ENCODE results near the gene PRDM10. TPM values are rescaled to one million over a fixed set of nuclear protein-coding genes. Genes with fewer than 3 reads are reported as not detected.
"Not testable (repeated sequence)": the region's sequence is repeated elsewhere in the genome, so short reads cannot be mapped to it uniquely, and the experiment has no call there.

The PRDM10 gene
- total RNA-seq, 1 experiment from 2014 or later, result 9.0 TPM

DNA sequence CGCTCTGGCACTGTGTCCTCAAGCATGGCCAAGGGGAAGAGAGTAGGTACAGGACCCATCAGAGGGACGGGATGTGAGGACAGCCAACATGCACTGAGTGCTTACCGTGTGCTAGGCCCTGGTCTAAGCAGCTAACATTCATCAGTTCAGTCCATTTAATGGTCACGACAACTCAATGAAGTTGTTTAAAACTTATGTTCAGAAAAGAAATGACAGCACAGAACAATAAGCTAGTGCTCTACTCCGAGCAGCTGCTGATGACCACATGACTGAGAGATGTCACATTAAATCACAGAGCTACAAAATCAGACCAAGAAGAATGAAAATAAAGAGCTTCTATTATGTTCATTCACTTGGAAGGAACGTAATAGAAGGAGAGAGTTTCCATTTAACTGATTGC, 26.3 kb downstream of the PRDM10 start:
- DNase-seq (ENCODE audit: low read depth), result no peak

DNA sequence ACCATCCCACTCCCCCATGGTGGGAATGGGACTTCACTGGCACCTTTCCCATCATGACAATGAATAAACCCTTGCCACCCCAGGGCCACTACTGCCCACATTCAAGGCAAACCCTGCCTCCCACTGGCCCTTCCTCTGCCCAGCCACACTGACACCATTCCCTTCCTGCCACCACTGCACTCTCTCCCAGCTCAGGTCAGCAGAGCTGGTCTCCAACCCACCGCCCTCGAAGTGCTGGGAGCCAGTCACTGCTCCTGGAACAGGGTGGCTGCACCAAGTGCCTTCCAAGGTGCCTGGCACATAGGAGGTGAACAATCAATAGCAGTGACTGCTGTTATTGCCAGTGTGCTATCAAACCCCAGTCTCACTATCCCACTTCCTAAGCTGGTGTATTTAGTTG, 27.1 kb downstream of the PRDM10 start:
- DNase-seq (ENCODE audit: low read depth), result no peak

DNA sequence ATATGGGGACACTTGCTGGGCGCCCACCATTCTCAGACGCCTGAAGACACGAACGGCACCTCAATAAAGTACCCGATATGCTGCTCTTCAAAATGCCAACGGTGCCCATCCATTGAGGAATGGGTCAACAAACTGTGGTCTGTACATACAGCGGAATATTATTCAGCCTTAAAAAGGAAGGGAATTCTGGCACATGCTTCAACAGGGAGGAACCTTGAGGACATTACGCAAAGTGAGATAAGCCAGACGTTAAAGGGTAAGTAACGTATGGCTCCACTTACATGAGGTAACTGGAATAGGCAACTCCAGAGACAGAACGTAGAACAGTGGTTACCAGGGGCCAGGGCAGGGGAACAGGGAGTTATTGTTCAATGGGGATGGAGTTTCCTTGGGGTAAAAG, 28.0 kb downstream of the PRDM10 start:
- no peak for DNase-seq (ENCODE audit: low read depth)

DNA sequence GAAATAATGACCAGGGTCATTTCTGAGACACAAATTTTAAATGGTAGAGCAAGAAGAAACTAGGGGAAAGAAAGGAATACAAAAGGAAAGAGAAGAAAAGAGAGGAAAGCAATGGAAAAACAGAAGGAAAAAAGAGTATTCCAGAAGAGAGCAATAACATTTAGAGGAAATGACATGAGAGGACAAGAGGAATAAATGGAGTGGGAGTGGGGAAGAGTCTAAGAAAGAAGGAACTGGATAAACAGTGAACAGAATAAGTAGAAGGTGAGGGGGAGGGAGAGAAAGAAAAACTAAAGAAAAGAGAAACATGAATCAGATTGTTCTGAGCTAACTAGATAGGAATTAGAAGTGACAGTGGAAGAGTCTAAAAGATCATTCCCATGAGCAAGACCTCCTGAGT, 28.4 kb downstream of the PRDM10 start:
- no peak for DNase-seq (ENCODE audit: low read depth)

DNA sequence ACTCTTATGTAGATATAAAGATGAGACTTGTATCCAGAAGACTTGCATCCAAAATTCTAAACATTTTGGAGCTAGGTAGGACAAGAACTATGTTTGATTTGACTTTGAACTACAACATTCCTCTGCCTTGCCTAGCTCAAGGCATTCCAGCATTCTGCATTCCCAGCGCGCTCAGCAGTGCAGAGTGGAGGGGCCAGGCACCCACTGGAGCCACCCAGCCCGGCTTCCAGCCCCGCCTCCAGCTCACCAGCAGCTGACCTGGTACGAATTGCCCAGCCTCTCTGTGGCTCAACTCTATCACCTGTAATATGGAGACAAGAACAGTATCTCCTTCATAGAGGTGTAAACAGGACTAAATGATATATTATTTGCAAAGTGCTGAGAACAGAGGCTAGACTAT, 28.8 kb downstream of the PRDM10 start:
- DNase-seq (ENCODE audit: low read depth), result no peak

DNA sequence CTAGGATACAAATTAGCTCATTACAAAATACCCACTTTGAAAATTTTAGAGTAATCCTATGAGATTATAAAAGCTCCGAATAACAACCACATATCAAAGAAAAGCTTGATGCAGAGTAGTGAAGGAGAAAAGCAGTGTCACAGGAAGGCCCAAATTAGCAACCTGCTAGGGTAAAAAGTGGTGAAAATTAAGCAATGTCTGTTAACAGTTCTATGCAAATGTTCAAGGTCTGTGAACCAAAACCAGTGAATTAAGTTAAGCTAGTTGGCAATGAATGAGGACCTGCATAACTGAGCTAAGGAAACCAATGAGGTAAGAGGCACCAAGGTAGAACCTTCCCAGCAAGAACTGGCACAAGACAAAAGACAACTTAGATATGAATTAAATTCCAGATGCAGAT, 29.6 kb downstream of the PRDM10 start:
- DNase-seq (ENCODE audit: low read depth), result no peak

DNA sequence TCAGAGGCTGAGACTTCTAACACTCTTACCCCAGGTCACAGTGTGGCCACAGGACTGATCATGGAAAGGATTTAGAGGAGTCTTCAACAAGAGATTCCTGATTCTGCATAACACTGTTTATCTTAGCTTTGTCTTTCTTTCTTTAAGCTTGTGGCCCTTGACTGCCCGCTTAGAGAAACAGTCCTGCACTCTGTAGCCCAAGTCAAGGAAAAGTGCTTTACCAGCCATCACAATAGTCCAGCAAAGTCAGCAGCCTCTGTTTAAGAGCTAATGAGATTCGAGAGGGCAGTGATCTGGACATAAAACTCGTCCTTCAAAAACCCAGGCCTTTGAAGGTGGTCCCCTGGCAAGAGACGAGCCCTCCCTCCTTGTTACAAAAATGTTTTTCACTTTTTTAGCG, 30.0 kb downstream of the PRDM10 start:
- DNase-seq (ENCODE audit: low read depth), result no peak

DNA sequence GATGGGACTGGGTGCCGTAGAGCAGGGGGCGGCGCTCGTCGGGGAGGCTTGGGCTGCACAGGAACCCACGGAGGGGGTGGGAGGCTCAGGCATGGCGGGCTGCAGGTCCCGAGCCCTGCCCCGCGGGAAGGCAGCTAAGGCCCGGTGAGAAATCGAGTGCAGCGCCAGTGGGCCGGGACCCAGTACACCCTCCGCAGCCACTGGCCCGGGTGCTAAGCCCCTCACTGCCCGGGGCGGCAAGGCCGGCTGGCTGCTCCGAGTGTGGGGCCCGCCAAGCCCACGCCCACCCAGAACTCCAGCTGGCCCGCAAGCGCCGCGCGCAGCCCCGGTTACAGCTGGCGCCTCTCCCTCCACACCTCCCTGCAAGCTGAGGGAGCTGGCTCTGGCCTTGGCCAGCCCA, 30.8 kb downstream of the PRDM10 start:
- not testable (repeated sequence) for DNase-seq (ENCODE audit: low read depth)

DNA sequence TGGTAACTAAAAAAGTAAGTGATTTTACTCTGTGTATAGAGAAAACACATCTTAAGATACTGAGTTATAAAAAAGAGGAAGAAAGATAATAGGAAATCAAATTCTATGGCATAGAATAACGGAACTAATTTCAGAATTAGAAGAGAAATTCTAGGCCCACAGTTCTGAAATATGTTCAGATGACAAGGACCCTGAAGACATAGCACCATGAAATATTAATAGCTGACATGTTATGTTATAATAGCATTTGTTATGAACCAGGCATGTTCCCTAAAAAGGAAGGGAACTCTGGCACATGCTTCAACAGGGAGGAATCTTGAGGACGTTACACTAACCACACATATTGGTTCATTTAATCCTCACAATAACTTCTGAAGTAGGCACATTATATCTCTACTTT, 32.7 kb downstream of the PRDM10 start:
- no peak for DNase-seq (ENCODE audit: low read depth)

DNA sequence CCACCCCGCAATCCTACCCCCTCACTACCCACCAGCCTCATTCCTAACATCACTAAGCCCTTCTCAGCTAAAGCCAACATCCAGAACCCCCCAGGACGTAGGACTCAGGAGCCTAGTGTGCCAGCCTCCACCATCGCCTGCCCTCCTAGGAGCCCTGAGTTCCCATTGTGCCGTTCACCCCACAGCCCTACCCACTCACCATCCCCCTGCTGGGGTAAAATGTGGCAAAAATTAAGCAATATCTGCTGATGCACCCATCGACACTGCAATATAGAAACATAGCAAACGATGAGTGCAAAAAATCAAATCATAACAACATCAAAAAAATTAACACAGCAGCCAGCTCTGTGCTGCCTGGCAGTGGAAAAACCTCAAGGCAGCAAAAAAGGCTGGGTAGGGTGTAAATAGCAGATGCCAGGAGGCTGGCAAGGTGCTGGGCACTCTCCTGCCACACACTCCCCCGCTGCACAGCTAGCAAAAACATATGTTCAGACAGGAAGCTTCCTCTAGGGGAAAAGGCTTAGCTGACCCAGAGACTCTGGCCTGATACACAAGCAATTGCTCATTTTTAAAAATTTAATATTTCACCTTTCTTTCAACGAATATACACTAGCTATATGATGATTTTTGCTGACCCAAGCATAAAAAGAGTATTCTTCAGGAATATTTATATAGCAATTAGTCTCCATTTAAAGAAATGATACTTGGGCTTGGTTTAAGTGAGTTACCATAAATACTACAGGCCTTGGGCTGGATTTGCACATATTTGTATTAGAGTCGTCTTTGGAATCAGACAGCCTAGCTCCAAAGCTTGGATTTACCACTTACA, 33.8 kb downstream of the PRDM10 start:
- no peak for DNase-seq (ENCODE audit: low read depth)

DNA sequence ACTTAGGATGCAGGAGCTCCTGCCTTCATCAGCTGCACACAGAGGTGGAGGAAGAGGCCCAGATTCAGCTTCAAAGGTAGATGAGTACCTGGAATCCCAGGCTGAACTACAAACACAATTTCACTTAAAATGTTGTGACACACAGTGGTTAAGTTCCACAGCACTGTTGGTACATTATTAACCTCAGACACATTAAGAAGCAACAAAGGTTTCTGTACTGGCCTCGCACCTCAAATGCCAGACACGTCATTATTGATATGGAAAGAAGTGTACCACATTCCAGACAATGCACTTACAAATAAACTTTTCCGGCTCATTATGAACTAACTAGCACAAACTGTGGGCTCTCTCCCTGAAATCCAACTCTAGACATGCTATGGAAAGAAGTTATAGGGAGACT, 34.6 kb downstream of the PRDM10 start:
- no peak for DNase-seq (ENCODE audit: low read depth)

DNA sequence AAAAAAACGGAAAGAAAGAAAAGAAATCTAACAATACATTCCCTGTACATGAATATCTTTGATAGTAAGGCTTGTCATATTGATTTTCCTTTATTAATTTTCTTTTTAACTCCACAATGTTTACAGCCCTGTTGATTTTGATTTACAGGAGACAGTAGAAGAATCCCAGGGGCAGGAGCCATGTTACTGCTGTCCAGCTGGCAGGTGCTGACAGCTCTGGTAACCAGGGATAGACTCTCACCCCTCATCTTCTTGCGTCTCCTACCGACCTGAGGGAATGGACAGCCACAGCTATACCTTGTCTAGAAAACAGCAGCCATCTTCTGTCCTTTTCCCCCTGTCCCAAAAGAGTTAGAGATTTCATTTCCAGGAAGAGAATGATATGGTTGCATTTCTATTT, 37.4 kb downstream of the PRDM10 start:
- no peak for DNase-seq (ENCODE audit: low read depth)

DNA sequence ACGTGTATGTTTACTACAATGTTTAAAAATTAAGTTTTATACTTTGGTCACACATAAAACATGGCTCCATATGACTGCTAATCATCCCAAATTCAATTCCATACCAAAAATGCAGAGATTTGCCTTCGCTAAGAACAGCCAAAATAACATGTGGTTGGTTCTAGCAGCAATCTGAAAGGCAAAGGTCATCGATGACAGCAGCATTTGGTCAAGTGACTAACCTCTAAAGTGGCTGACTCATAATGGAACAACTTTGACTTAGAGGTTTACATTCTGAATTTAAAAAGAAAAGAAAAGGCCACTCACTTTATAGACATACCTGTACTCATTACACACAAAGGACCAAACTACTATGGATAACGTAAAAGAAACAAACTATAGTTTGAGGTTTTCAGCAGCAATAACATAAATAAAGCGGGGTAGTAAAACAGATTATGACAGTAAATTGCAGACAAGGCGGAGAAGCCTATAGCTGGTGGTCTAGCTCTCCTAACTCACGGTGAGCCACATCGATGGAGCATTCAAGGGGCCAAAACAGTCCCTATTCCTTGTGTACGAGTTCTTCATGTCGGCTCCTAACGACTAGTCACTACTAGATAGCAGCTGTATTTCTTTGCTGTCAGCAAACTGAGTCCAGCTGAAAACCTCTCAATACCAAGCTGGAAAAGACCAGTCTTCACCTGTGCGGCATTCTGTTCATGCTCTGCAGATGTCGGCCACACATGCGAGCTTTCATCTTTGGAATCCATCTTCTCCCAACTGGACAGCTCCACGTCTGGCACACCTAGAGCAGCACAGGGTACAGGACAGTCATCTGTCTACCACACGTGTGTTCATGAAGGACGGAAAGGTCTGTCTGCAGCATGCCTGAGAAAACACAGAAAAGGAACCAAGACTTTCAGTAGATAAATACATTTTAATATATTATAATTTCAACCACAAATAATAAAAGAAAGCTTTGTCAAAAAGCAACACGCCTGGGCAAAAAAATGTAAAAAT, 42.1 kb downstream of the PRDM10 start:
- DNase-seq (ENCODE audit: low read depth), result peak; percentile 92

DNA sequence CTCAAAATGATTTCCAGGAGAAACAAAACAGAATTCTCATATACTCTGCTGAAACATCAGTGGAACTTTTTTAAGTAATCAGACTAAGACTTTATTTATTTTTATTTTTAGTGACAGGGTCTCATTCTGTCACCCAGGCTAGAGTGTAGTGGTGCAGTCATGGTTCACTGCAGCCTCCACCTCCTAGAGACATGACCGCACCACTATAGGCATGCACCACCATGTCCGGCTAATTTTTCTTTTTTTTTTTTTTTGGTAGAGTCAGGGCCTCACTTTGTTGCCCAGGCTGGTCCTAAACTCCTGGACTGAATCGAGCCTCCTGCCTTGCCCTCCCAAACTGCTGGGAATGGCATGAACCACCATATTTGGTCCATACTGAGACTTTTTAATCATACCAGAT, 42.9 kb downstream of the PRDM10 start:
- DNase-seq (ENCODE audit: low read depth), result no peak

DNA sequence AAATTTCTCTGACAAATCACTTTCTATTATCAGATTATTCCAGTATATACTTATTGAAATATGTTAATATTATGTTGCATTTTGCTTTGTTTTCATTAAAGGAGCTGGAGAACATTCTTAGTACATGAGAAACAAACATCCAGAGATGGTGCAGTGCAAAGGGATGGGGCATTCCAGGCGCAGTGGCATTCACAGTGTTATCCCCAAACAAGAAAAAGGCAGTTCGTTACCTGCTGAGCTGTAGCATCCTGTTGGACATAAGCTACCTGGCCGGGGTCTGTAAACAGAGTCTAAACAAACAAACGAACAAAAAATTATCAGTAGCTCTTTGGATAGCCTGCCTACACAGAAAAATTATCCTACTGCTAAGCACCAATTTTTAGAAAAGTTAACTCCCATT, 47.4 kb downstream of the PRDM10 start:
- no peak for DNase-seq (ENCODE audit: low read depth)

DNA sequence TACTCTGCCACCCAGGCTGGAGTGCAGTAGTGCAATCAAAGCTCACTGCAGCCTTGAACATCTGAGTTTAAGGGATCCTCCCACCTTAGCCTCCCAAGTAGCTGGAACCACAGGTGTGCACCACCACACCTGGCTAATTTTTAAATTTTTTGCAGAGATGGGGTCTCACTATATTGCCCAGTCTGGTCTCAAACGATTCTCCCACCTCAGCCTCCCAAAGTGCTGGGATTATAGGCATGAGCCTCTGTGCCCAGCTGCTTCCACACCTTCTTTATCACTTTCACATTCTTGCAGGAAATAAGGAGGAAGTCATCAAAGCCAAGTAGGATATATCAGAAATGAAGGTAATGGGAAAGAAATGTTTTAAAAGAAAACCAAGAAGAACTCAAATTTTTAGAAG, 47.9 kb downstream of the PRDM10 start:
- DNase-seq (ENCODE audit: low read depth), result not testable (repeated sequence)

DNA sequence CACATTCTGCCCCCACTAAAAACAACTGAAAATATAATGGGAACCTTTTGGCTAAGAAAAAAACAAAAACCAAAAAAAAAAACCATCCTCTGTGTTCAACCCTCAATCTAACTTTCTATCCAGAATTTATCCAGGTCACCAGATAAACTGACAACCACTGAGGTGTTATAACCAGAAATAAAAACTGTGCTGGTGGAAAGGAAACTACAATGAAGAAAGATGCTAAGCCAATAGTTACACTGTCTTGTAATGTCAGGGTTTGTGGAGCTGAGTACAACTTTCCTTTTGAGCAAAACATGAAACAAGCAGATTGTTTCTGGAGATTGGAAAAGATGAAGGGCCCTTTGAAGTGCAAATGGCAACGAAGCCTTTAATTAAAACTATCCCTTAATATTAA, 50.8 kb downstream of the PRDM10 start:
- no peak for DNase-seq (ENCODE audit: low read depth)

DNA sequence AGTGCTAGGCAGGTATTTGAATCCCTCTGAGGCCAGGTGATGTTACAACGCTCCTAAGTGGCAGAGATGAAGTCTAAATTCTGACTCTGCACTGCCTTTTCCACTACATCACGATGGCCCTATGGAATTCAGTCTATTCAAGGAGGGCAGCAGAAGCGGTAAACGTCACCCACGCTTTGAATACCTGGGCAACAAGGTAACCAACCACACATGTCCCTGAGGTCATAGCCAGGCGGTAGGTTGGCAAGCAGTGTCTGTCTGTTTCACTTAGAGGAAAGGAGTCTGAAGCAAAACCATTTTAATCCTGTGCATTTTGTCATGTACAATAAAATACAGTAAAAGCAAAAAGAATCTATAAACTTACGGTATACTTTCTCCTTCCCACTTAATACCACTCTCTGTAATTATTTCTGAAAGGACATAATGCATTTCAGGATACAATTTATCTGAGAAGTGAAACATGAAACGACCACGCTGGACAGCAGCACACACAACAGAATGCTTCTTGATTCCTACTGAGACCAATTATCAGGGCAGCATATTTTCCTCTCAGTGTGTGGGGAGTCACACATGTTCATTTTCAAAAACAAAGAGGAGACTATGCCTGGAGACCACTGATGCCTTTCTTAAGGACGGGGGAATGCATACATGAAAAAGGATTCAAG, 51.3 kb downstream of the PRDM10 start:
- DNase-seq (ENCODE audit: low read depth), result no peak

DNA sequence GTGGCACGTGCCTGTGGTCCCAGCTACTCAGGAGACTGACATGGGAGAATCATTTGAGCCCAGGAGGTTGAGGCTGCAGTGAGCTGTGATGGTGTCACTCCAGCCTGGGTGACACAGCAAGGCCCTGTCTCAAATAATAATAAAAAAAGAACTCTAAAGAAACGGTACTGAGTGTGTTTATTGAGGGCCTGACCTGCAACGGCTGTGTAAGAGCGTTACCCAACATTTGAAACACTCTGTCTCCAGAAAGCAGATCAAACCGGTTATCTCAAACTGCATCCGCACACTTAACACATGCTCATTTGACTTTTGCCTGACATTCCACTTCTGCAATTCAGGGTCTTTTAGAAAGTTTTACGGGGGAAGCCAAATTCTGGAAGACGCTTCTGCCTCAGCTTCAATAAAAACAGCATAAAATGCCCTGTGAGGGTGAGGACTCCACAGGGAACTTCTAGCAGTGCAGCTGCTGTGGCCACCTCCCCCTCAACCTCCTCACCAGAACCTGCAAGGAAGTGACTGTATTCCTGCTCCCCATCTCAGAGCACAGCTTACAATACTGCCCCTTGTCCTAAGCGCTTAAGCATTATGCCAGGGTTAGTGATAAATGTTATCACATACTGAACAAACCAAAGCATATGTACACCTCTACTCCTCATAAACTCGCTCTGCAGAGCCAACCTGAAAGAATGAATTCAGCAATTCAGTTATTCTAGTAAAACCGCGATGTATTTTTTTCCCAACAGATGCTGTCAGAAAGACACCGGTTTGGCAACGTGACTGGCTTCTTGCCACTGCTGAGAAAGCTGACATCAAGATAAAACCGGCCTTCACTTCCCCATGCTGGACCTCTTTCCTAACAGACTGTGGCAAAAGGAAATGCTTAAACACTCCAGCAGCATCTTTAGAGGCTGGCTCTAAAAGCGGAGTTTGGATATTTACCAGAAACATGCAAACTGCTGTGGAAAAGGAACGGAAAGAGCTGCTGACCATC, 52.2 kb downstream of the PRDM10 start:
- no peak for DNase-seq (ENCODE audit: low read depth)

DNA sequence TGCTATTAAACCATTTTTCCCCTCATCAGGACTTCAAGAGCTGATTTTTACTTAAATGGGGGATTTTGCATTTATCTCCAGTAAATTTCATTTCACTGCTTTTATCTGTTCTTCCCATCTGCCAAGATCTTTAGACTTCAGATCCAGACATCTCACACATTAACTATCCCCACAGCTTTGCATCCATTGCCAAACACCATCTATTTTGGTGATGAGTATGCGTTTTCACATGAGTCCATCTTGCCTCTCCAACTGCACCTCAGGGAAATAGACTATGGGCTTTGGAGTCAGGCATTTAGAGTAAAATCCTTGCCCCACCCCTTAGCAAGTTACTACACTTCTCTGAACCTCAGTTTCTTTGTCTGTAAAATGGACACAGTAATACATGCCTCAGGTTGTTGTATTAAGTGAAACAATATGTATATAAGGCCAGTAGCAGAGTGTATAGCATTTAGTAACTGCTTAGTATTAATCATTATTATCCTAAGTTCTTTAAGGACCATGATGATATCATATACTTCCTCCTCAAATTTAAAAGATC, 53.6 kb downstream of the PRDM10 start:
- DNase-seq (ENCODE audit: low read depth), result no peak

DNA sequence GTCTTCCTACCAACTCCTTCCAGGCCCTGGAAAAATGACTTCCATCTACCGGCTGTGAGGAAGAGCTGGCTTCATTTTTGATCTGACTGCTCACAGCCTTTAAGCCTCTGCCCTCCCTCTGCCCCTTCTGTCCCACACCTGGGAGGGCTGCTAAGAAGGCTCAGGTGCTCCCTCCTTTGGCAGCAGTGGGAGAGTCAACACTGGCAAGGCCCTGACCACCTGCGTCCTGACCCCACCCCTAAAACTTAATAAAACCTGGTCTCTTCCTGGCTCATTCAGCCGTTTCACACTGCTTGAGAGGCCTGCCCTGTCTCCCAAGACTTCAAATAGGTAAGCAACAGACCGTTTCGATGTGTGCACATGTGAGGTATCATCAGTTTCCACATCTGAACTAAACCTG, 55.2 kb downstream of the PRDM10 start:
- DNase-seq (ENCODE audit: low read depth), result no peak
